Astrocyte (in vitro differentiated cells and primary cell): ENCODE data around the gene MFAP2. TPM values are rescaled to one million over a fixed set of nuclear protein-coding genes. Genes with fewer than 3 reads are reported as not detected.

ENCODE experiments used
- DNase-seq: peaks from one replicate; pipeline ENCODE4 v3.0.0-alpha.2; 2010; ENCODE audit warnings: low read depth
- FAIRE-seq: peaks from 2 replicates; lab custom pipeline; 2011; peaks lifted over from hg19 to GRCh38; lab: Jason Lieb, UNC
- H2AFZ ChIP-seq: 2 replicates; pipeline ENCODE4 v1.6.0; 2012; ENCODE audit warnings: low read depth, low read length, inconsistent platforms
- H3K27ac ChIP-seq: 2 replicates; pipeline ENCODE4 v1.5.1; 2011; ENCODE audit warnings: low read depth, low read length, inconsistent platforms
- H3K27me3 ChIP-seq: 2 replicates; pipeline ENCODE4 v1.6.0; 2011; ENCODE audit warnings: low read length, inconsistent platforms; ENCODE audit not compliant: insufficient read depth
- H3K36me3 ChIP-seq: 2 replicates; pipeline ENCODE4 v1.5.1; 2011; ENCODE audit warnings: low read length, inconsistent platforms; ENCODE audit not compliant: insufficient read depth
- H3K4me1 ChIP-seq: 2 replicates; pipeline ENCODE4 v1.5.1; 2011; ENCODE audit warnings: low read length, inconsistent platforms; ENCODE audit not compliant: insufficient read depth
- H3K4me2 ChIP-seq: 2 replicates; pipeline ENCODE4 v1.6.0; 2012; ENCODE audit warnings: low read length, inconsistent platforms
- H3K4me3 ChIP-seq: 2 replicates; pipeline ENCODE4 v1.5.1; 2011; ENCODE audit warnings: low read depth, mild to moderate bottlenecking, low read length, inconsistent platforms; ENCODE audit not compliant: insufficient read depth
- H3K79me2 ChIP-seq: 2 replicates; pipeline ENCODE4 v1.6.0; 2012; ENCODE audit warnings: mild to moderate bottlenecking, low read length, inconsistent platforms; ENCODE audit not compliant: insufficient read depth
- H3K9ac ChIP-seq: 2 replicates; pipeline ENCODE4 v1.6.0; 2012; ENCODE audit warnings: mild to moderate bottlenecking, low read length, inconsistent platforms
- H3K9me3 ChIP-seq: 2 replicates; pipeline ENCODE4 v1.5.1; 2012; ENCODE audit warnings: low read depth, mild to moderate bottlenecking, low read length, inconsistent platforms; ENCODE audit not compliant: insufficient read depth
- H4K20me1 ChIP-seq: 2 replicates; pipeline ENCODE4 v1.6.0; 2012; ENCODE audit warnings: low read length, inconsistent platforms; ENCODE audit not compliant: insufficient read depth
- H3K27ac Mint-ChIP-seq: one replicate; pipeline ENCODE4 v1.8.0; 2021; ENCODE audit warnings: mild to moderate bottlenecking, mixed read lengths; ENCODE audit not compliant: unreplicated experiment
- H3K27me3 Mint-ChIP-seq: one replicate; pipeline ENCODE4 v1.8.0; 2021; ENCODE audit warnings: low read depth, mixed read lengths; ENCODE audit not compliant: unreplicated experiment
- H3K36me3 Mint-ChIP-seq: one replicate; pipeline ENCODE4 v1.8.0; 2021; ENCODE audit warnings: low read depth, mixed read lengths; ENCODE audit not compliant: unreplicated experiment
- H3K4me1 Mint-ChIP-seq: one replicate; pipeline ENCODE4 v1.8.0; 2021; ENCODE audit warnings: low read depth, mixed read lengths; ENCODE audit not compliant: unreplicated experiment
- H3K4me3 Mint-ChIP-seq: one replicate; pipeline ENCODE4 v1.8.0; 2021; ENCODE audit warnings: mild to moderate bottlenecking, moderate library complexity, mixed read lengths; ENCODE audit not compliant: unreplicated experiment
- H3K9me3 Mint-ChIP-seq: one replicate; pipeline ENCODE4 v1.8.0; 2021; ENCODE audit warnings: mild to moderate bottlenecking, mixed read lengths; ENCODE audit not compliant: unreplicated experiment
- CTCF ChIP-seq: IDR thresholded peaks from 2 replicates; pipeline ENCODE4 v1.5.1; 2011; ENCODE audit warnings: low read depth, mild to moderate bottlenecking, inconsistent platforms, low read length, moderate library complexity; ENCODE audit not compliant: insufficient read depth
- EZH2 ChIP-seq: IDR thresholded peaks from 2 replicates; pipeline ENCODE4 v1.6.1; 2012; ENCODE audit warnings: mild to moderate bottlenecking, low read length, inconsistent platforms; ENCODE audit not compliant: insufficient read depth
- total RNA-seq: library from RNA; stranded (reverse); gene quantifications from 2 replicates; pipeline ENCODE4 v1.2.1, GENCODE V29; 2021

MFAP2 gene
- total RNA-seq, 1 donor from 2014 or later, result 121 TPM

- Histone ChIP-seq H3K4me2 (no peak overlapping the region), H3K27me3 (no peaks in the 10 kb centered on the region), H3K36me3 (no peaks in the 10 kb centered on the region), H3K9ac (no peak overlapping the region), H3K4me3 (no peak overlapping the region), H3K27ac (no peak overlapping the region), H4K20me1 (peaks cover 37% of the 10 kb centered on the region), H3K4me1 (peaks cover 10% of the 10 kb centered on the region), H3K9me3 (no peaks in the 10 kb centered on the region), H2AFZ (no peak overlapping the region), H3K79me2 (no peaks in the 10 kb centered on the region)
- DNase-seq (no peak), FAIRE-seq (no peak)
- H3K27ac Mint-ChIP-seq, result peak overlapping the region; percentile 85
- peaks cover 22% of the 10 kb centered on the region for H3K27me3 Mint-ChIP-seq
- H3K4me3 Mint-ChIP-seq, result no peak overlapping the region
- TF ChIP-seq CTCF, result no peak
- TF ChIP-seq EZH2, result no peak
- H3K36me3 Mint-ChIP-seq, result peaks cover 10% of the 10 kb centered on the region
- peaks cover 6% of the 10 kb centered on the region for H3K4me1 Mint-ChIP-seq
- H3K9me3 Mint-ChIP-seq, result no peaks in the 10 kb centered on the region
Measured at GRCh38 chr1:16925635-16926490, 54.6 kb downstream of the MFAP2 start.

- H3K27ac Mint-ChIP-seq, result no peak overlapping the region
- TF ChIP-seq CTCF (peak; percentile 13), EZH2 (no peak)
- no peak for FAIRE-seq
- Histone ChIP-seq H3K4me3 (no peak overlapping the region), H3K9ac (no peak overlapping the region), H3K27ac (no peak overlapping the region), H3K4me2 (no peak overlapping the region), H3K4me1 (peaks cover 10% of the 10 kb centered on the region), H4K20me1 (peaks cover 37% of the 10 kb centered on the region), H3K79me2 (no peaks in the 10 kb centered on the region), H3K27me3 (no peaks in the 10 kb centered on the region), H3K36me3 (no peaks in the 10 kb centered on the region), H3K9me3 (no peaks in the 10 kb centered on the region), H2AFZ (no peak overlapping the region)
- H3K4me3 Mint-ChIP-seq, result no peak overlapping the region
- no peak for DNase-seq
- peaks cover 6% of the 10 kb centered on the region for H3K4me1 Mint-ChIP-seq
- H3K27me3 Mint-ChIP-seq, result peaks cover 18% of the 10 kb centered on the region
- peaks cover 6% of the 10 kb centered on the region for H3K36me3 Mint-ChIP-seq
- no peaks in the 10 kb centered on the region for H3K9me3 Mint-ChIP-seq
Measured at GRCh38 chr1:16924919-16925477, 55.4 kb downstream of the MFAP2 start.

Other genes starting within 250 kb of the MFAP2 start
- gene RNU1-4, start 240.1 kb downstream of the MFAP2 start, total RNA-seq, result 1,356 and 1,553 TPM in 2 replicates
- gene RNU1-2, start 84.6 kb downstream of the MFAP2 start, total RNA-seq, result 1,356 and 1,553 TPM in 2 replicates
- gene CROCC, start 58.7 kb downstream of the MFAP2 start, total RNA-seq, result 12.1 and 15.9 TPM in 2 replicates
- 67.8 and 76.5 TPM in 2 replicates for gene ATP13A2, start 31.3 kb upstream of the MFAP2 start, total RNA-seq
- gene SDHB, start 73.4 kb upstream of the MFAP2 start, total RNA-seq, result 83.0 and 84.9 TPM in 2 replicates
- 0.43 and 0.48 TPM in 2 replicates for gene PADI2, start 138.8 kb upstream of the MFAP2 start, total RNA-seq
- not detected in 2 replicates for gene PADI1, start 224.5 kb upstream of the MFAP2 start, total RNA-seq